Measurements from ENCODE around the gene ARHGAP44. TPM values are rescaled to one million over a fixed set of nuclear protein-coding genes. Genes with fewer than 3 reads are reported as not detected.

Gene ARHGAP44
- total and polyA plus RNA-seq, 2 experiments from 2014 or later = 5.8 to 16.4 TPM

- H3K36me3 Mint-ChIP-seq (ENCODE audit: low read depth) = peaks cover 27% of the 10 kb centered on the region
- no peak overlapping the region for H3K27ac Mint-ChIP-seq
- ATAC-seq (no peak), DNase-seq (ENCODE audit: low spot score) (peak; percentile 27)
- peaks cover 11% of the 10 kb centered on the region for H3K9me3 Mint-ChIP-seq
- Histone ChIP-seq H3K27ac (ENCODE audit: low read depth) (no peak overlapping the region), H2AFZ (no peak overlapping the region), H4K20me1 (replicated peaks; ENCODE audit: insufficient read depth) (no peaks in the 10 kb centered on the region; the same call in none of the 2 replicates), H3K9me2 (ENCODE audit: insufficient read depth) (no peaks in the 10 kb centered on the region), H3K79me2 (replicated peaks; ENCODE audit: insufficient read depth) (no peaks in the 10 kb centered on the region), H3K4me1 (ENCODE audit: insufficient read depth) (no peaks in the 10 kb centered on the region), H3K27me3 (ENCODE audit: insufficient read depth) (no peaks in the 10 kb centered on the region), H3K4me2 (no peak overlapping the region), H3K4me3 (no peak overlapping the region), H3K36me3 (ENCODE audit: insufficient read depth) (no peaks in the 10 kb centered on the region; the same call in 1 of the 2 replicates), H3F3A (replicated peaks; ENCODE audit: low read depth) (no peaks in the 10 kb centered on the region)
- no peaks in the 10 kb centered on the region for H3K27me3 Mint-ChIP-seq (ENCODE audit: insufficient read depth, low read depth, poor library complexity)
- H3K4me1 Mint-ChIP-seq = no peaks in the 10 kb centered on the region
- TF ChIP-seq EZH2phosphoT487 (IDR thresholded peaks at IDR 0.05; ENCODE audit: unreplicated experiment) (no peak), EZH2 (IDR thresholded peaks at IDR 0.05; ENCODE audit: low read depth, unreplicated experiment) (no peak), ZNF114 (CRISPR knock-in tag; IDR thresholded peaks at IDR 0.05) (no peak), NANOG (IDR thresholded peaks at IDR 0.05; ENCODE audit: borderline replicate concordance) (no peak), ZNF462 (CRISPR knock-in tag; IDR thresholded peaks at IDR 0.05) (no peak), ZNF331 (CRISPR knock-in tag; IDR thresholded peaks at IDR 0.05; ENCODE audit: low read depth) (no peak), STAT1 (IDR thresholded peaks at IDR 0.05; ENCODE audit: unreplicated experiment) (no peak), JUNB (IDR thresholded peaks at IDR 0.05; ENCODE audit: unreplicated experiment) (no peak), POLR2AphosphoS5 (IDR thresholded peaks at IDR 0.05; ENCODE audit: low read depth) (no peak), CREB1 (CRISPR knock-in tag; IDR thresholded peaks at IDR 0.05; ENCODE audit: low read depth) (no peak)
- TF ChIP-seq, protein P1, sequence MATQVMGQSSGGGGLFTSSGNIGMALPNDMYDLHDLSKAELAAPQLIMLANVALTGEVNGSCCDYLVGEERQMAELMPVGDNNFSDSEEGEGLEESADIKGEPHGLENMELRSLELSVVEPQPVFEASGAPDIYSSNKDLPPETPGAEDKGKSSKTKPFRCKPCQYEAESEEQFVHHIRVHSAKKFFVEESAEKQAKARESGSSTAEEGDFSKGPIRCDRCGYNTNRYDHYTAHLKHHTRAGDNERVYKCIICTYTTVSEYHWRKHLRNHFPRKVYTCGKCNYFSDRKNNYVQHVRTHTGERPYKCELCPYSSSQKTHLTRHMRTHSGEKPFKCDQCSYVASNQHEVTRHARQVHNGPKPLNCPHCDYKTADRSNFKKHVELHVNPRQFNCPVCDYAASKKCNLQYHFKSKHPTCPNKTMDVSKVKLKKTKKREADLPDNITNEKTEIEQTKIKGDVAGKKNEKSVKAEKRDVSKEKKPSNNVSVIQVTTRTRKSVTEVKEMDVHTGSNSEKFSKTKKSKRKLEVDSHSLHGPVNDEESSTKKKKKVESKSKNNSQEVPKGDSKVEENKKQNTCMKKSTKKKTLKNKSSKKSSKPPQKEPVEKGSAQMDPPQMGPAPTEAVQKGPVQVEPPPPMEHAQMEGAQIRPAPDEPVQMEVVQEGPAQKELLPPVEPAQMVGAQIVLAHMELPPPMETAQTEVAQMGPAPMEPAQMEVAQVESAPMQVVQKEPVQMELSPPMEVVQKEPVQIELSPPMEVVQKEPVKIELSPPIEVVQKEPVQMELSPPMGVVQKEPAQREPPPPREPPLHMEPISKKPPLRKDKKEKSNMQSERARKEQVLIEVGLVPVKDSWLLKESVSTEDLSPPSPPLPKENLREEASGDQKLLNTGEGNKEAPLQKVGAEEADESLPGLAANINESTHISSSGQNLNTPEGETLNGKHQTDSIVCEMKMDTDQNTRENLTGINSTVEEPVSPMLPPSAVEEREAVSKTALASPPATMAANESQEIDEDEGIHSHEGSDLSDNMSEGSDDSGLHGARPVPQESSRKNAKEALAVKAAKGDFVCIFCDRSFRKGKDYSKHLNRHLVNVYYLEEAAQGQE (IDR thresholded peaks at IDR 0.05; ENCODE audit: unreplicated experiment) = no peak
- TF ChIP-seq, protein P2, sequence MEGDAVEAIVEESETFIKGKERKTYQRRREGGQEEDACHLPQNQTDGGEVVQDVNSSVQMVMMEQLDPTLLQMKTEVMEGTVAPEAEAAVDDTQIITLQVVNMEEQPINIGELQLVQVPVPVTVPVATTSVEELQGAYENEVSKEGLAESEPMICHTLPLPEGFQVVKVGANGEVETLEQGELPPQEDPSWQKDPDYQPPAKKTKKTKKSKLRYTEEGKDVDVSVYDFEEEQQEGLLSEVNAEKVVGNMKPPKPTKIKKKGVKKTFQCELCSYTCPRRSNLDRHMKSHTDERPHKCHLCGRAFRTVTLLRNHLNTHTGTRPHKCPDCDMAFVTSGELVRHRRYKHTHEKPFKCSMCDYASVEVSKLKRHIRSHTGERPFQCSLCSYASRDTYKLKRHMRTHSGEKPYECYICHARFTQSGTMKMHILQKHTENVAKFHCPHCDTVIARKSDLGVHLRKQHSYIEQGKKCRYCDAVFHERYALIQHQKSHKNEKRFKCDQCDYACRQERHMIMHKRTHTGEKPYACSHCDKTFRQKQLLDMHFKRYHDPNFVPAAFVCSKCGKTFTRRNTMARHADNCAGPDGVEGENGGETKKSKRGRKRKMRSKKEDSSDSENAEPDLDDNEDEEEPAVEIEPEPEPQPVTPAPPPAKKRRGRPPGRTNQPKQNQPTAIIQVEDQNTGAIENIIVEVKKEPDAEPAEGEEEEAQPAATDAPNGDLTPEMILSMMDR (conservative IDR thresholded peaks at IDR 0.05; ENCODE audit: low read depth in 2 of 2) = no peak
- TF ChIP-seq, protein P3, sequence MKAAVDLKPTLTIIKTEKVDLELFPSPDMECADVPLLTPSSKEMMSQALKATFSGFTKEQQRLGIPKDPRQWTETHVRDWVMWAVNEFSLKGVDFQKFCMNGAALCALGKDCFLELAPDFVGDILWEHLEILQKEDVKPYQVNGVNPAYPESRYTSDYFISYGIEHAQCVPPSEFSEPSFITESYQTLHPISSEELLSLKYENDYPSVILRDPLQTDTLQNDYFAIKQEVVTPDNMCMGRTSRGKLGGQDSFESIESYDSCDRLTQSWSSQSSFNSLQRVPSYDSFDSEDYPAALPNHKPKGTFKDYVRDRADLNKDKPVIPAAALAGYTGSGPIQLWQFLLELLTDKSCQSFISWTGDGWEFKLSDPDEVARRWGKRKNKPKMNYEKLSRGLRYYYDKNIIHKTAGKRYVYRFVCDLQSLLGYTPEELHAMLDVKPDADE (IDR thresholded peaks at IDR 0.05) = no peak
- H3K4me3 Mint-ChIP-seq = no peak overlapping the region
Observed at GRCh38 chr17:12909511-12909910, 120.2 kb downstream of the ARHGAP44 start.

Measured in GM23338 (cell line).